ENCODE data around the gene ADAMTS6.

ADAMTS6 gene

DNA sequence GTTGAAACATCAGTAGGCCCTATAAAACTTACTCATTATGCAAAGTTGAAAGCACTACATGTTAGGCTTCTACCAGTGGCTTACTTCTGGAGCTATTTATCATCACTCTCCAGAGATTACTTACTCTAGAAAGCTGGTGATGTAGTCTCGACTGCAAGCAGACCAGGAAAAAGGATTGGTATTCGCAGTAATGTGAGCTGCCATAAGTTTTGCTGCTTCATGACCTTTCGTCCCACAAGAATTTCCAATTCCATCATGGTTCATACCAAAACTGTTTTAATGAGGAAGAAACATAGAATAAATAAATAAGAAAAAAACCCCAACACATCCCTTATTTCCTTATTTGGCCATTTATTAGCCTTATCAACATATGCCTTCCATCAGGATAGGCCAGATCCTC, 181.9 kb downstream of the ADAMTS6 start:
- Histone ChIP-seq H3K9me2 (replicated peaks; ENCODE audit: control insufficient read depth, low read length) (no peaks in the 10 kb centered on the region), H3K9me3 (ENCODE audit: control insufficient read depth, insufficient read depth, low read length) (no peaks in the 10 kb centered on the region), H3K4me3 (ENCODE audit: low read length) (no peak overlapping the region), H3K4me1 (ENCODE audit: control insufficient read depth, low read length) (no peaks in the 10 kb centered on the region), H3K79me2 (ENCODE audit: control insufficient read depth, low read length) (no peaks in the 10 kb centered on the region), H4K20me1 (ENCODE audit: control insufficient read depth, insufficient read depth, low read depth, low read length) (no peaks in the 10 kb centered on the region), H3F3A (ENCODE audit: control insufficient read depth, insufficient read depth) (no peaks in the 10 kb centered on the region), H3K36me3 (ENCODE audit: control insufficient read depth, low read length) (no peaks in the 10 kb centered on the region), H3K4me2 (ENCODE audit: low read length) (no peak overlapping the region), H3K27ac (ENCODE audit: low read depth, low read length) (no peak overlapping the region), H3K27me3 (ENCODE audit: control insufficient read depth, low read length) (peaks cover 6% of the 10 kb centered on the region)
- TF ChIP-seq, protein P1, sequence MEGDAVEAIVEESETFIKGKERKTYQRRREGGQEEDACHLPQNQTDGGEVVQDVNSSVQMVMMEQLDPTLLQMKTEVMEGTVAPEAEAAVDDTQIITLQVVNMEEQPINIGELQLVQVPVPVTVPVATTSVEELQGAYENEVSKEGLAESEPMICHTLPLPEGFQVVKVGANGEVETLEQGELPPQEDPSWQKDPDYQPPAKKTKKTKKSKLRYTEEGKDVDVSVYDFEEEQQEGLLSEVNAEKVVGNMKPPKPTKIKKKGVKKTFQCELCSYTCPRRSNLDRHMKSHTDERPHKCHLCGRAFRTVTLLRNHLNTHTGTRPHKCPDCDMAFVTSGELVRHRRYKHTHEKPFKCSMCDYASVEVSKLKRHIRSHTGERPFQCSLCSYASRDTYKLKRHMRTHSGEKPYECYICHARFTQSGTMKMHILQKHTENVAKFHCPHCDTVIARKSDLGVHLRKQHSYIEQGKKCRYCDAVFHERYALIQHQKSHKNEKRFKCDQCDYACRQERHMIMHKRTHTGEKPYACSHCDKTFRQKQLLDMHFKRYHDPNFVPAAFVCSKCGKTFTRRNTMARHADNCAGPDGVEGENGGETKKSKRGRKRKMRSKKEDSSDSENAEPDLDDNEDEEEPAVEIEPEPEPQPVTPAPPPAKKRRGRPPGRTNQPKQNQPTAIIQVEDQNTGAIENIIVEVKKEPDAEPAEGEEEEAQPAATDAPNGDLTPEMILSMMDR (IDR thresholded peaks at IDR 0.05; ENCODE audit: low read depth, low read length, poor library complexity, severe bottlenecking) = no peak
- TF ChIP-seq EZH2phosphoT487 (IDR thresholded peaks at IDR 0.05; ENCODE audit: borderline replicate concordance, low read length) = no peak

DNA sequence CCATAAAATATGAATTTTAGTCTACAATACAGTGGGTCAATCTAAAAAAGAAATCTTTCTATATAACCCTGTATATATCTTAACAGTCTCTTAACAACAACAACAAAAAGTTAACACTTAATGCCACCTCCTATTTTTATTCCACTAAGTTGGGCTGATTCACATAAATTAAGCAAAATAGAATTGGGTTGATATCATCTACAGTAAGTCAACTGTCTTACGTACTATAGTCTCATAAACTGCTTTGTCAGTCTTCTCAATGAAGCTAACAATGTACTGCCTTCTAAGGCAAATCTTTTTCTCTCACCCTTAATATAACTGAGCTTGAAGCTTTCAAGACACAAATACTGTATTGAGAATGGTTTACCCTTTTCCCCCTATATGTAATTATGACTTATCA, 185.7 kb downstream of the ADAMTS6 start:
- H3K4me3 ChIP-seq (ENCODE audit: low read length) = no peak overlapping the region
- TF ChIP-seq EZH2phosphoT487 (IDR thresholded peaks at IDR 0.05; ENCODE audit: borderline replicate concordance, low read length) = no peak
- TF ChIP-seq, protein P1 (IDR thresholded peaks at IDR 0.05; ENCODE audit: low read depth, low read length, poor library complexity, severe bottlenecking) = no peak
- H3K79me2 ChIP-seq (ENCODE audit: control insufficient read depth, low read length) = no peaks in the 10 kb centered on the region
- no peak overlapping the region for H3K4me2 ChIP-seq (ENCODE audit: low read length)
- no peaks in the 10 kb centered on the region for H3F3A ChIP-seq (ENCODE audit: control insufficient read depth, insufficient read depth)
- peaks cover 4% of the 10 kb centered on the region for H3K27me3 ChIP-seq (ENCODE audit: control insufficient read depth, low read length)
- H3K4me1 ChIP-seq (ENCODE audit: control insufficient read depth, low read length) = no peaks in the 10 kb centered on the region
- H4K20me1 ChIP-seq (ENCODE audit: control insufficient read depth, insufficient read depth, low read depth, low read length) = no peaks in the 10 kb centered on the region
- H3K9me2 ChIP-seq (replicated peaks; ENCODE audit: control insufficient read depth, low read length) = no peaks in the 10 kb centered on the region
- no peak overlapping the region for H3K27ac ChIP-seq (ENCODE audit: low read depth, low read length)
- H3K9me3 ChIP-seq (ENCODE audit: control insufficient read depth, insufficient read depth, low read length) = no peaks in the 10 kb centered on the region
- H3K36me3 ChIP-seq (ENCODE audit: control insufficient read depth, low read length) = no peaks in the 10 kb centered on the region

DNA sequence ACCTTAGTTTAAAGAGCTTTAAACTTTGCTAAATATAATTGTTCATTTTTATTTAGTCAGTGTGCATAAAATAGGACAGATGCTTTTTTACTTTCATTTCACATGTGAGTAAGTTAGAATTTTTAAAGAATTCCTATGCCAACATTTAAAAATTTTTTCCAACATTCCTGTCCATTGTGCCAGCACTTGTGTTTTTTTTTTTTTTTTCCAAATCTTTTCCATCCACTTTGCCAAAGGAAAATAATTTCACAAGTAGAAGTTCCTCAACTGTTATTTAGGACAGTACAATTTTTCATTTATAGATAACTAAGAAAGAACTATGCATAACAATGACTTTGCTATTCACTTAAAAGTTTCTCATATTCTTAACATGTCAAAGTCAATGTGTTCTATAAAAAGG, 189.5 kb downstream of the ADAMTS6 start:
- Histone ChIP-seq H3K4me2 (ENCODE audit: low read length) (no peak overlapping the region), H3K4me1 (ENCODE audit: control insufficient read depth, low read length) (no peaks in the 10 kb centered on the region), H3F3A (ENCODE audit: control insufficient read depth, insufficient read depth) (no peaks in the 10 kb centered on the region), H3K4me3 (ENCODE audit: low read length) (no peak overlapping the region), H3K27me3 (ENCODE audit: control insufficient read depth, low read length) (peaks cover 4% of the 10 kb centered on the region), H3K27ac (ENCODE audit: low read depth, low read length) (no peak overlapping the region), H4K20me1 (ENCODE audit: control insufficient read depth, insufficient read depth, low read depth, low read length) (no peaks in the 10 kb centered on the region), H3K9me3 (ENCODE audit: control insufficient read depth, insufficient read depth, low read length) (no peaks in the 10 kb centered on the region), H3K36me3 (ENCODE audit: control insufficient read depth, low read length) (no peaks in the 10 kb centered on the region), H3K9me2 (replicated peaks; ENCODE audit: control insufficient read depth, low read length) (no peaks in the 10 kb centered on the region), H3K79me2 (ENCODE audit: control insufficient read depth, low read length) (no peaks in the 10 kb centered on the region)
- TF ChIP-seq EZH2phosphoT487 (IDR thresholded peaks at IDR 0.05; ENCODE audit: borderline replicate concordance, low read length) = no peak
- TF ChIP-seq, protein P1 (IDR thresholded peaks at IDR 0.05; ENCODE audit: low read depth, low read length, poor library complexity, severe bottlenecking) = no peak

DNA sequence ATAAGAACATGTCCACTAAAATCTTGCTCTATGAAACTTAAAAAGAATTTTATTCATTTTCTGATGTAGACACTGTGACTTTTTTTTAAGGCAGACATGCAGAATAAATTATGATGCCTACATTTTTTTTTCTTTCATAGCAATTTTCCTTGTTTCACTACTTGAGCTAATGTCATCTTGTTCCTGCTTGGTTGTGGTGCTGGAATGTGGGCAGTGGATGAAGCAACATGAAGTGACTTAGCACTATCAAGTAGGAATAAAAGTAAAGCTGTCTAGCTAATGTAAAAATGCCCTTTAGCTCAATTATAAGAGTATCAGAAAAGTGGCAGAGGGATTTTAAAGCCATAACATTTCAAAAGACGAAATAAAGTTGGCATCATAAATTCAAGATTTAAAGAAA, 191.0 kb downstream of the ADAMTS6 start:
- Histone ChIP-seq H3F3A (ENCODE audit: control insufficient read depth, insufficient read depth) (no peaks in the 10 kb centered on the region), H3K27ac (ENCODE audit: low read depth, low read length) (no peak overlapping the region), H3K36me3 (ENCODE audit: control insufficient read depth, low read length) (no peaks in the 10 kb centered on the region), H3K4me3 (ENCODE audit: low read length) (no peak overlapping the region), H3K9me2 (replicated peaks; ENCODE audit: control insufficient read depth, low read length) (no peaks in the 10 kb centered on the region), H4K20me1 (ENCODE audit: control insufficient read depth, insufficient read depth, low read depth, low read length) (no peaks in the 10 kb centered on the region), H3K9me3 (ENCODE audit: control insufficient read depth, insufficient read depth, low read length) (no peaks in the 10 kb centered on the region), H3K79me2 (ENCODE audit: control insufficient read depth, low read length) (no peaks in the 10 kb centered on the region), H3K4me1 (ENCODE audit: control insufficient read depth, low read length) (no peaks in the 10 kb centered on the region), H3K27me3 (ENCODE audit: control insufficient read depth, low read length) (no peaks in the 10 kb centered on the region), H3K4me2 (ENCODE audit: low read length) (no peak overlapping the region)
- TF ChIP-seq, protein P1 (IDR thresholded peaks at IDR 0.05; ENCODE audit: low read depth, low read length, poor library complexity, severe bottlenecking) = no peak
- no peak for TF ChIP-seq EZH2phosphoT487 (IDR thresholded peaks at IDR 0.05; ENCODE audit: borderline replicate concordance, low read length)
